ENCODE results near the gene FXR2. TPM values are rescaled to one million over a fixed set of nuclear protein-coding genes. Genes with fewer than 3 reads are reported as not detected.
"Not testable (repeated sequence)": the region's sequence is repeated elsewhere in the genome, so short reads cannot be mapped to it uniquely, and the experiment has no call there.

Gene FXR2
- total and polyA plus RNA-seq, 3 experiments from 2014 or later = 20.4 to 45.9 (median 45.7) TPM

DNA sequence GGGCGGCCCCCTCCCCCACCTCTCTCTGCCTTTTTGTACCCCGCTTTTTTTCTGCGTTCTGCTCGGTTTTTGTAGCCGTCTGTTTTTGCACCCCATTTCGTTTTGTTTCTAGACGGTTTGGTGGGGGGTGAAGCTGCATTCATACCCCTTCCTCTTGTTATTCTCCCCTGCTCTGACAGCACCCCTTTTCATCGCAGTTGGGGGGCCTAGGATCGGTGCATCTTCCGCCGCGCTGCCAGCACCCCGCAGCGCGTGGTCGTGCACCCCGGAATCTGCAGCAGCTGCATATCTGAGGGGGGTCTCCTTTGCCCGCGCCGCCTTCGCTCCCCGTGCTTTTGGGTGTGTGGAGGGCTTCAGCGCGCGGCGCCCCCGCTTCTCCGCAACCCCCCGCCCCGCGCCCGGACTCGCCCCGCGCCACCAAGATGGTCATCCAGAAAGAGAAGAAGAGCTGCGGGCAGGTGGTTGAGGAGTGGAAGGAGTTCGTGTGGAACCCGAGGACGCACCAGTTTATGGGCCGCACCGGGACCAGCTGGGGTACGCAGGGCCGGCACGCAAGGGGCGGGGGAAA is 36.5 kb upstream of the FXR2 start:
- H3K36me3 ChIP-seq (ENCODE audit: insufficient read depth, low read length) = no peaks in the 10 kb centered on the region
- peaks cover 37 to 40% of the 10 kb centered on the region in 2 donors for H3K27me3 Mint-ChIP-seq
- no peaks in the 10 kb centered on the region for H3K36me3 Mint-ChIP-seq
- peaks cover 9% of the 10 kb centered on the region for H3K4me1 ChIP-seq (ENCODE audit: insufficient read depth, low read length)
- CTCF ChIA-PET = interaction anchor here (0.8 to 2.3 kb wide), 8 partner anchors 10 to 194 kb away, joined by 3 to 11 read pairs (median 5); partner anchors contain the start of genes FXR2, SAT2 and TP53
- peak overlapping the region; percentile 64 for H3K4me3 ChIP-seq (ENCODE audit: low read length)
- peaks cover 10 to 22% (median 15%) of the 10 kb centered on the region in 3 donors for H3K4me1 Mint-ChIP-seq
- H3K27ac Mint-ChIP-seq = peak overlapping the region in 1 of 8 donors; percentile 60
- H3K4me3 Mint-ChIP-seq = peak overlapping the region; percentile 80 to 90 (median 84)
- H3K27me3 ChIP-seq (ENCODE audit: insufficient read depth, low read length, poor library complexity, severe bottlenecking) = peaks cover 18% of the 10 kb centered on the region
- no peak overlapping the region for H3K27ac ChIP-seq (ENCODE audit: low read depth, low read length)
- DNase-seq = no peak
- H3K9me3 Mint-ChIP-seq = peaks cover 0 to 2% (median 0%) of the 10 kb centered on the region in 5 donors
- POLR2A ChIA-PET = interaction anchor here (0.6 to 2.9 kb wide), 6 partner anchors 17 to 68 kb away, joined by 3 to 23 read pairs (median 6); partner anchors contain the start of genes MPDU1, SAT2, TP53 and WRAP53
- no peaks in the 10 kb centered on the region for H3K9me3 ChIP-seq (ENCODE audit: low read length)

DNA sequence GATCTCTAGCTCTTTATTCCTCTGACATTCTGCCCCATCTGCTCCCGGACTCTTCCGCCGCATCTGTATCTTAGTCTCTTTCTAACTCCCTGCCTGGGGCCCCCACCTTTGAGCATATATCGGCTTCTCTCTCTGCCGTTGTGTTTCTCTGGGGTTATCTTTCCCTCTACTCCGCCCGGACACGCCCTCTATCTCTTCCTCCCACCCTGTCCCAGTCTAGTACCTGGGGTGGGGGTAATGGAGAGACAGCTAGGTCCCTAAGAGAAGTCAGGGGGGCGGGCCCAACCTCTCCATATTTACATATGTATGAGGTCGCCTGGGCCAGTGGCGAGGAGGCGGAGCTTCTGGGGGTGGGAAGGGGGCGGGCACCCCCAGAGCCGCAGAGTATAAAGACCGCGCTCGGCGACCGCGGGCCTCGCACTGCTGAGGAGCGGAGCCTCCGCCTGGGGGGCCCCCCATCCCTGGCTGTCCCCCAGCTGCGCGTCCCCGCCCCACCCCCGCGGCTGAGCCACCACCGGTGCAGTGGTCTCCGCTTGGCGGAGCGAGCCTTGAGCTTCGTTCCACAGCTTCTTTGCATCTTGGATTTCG is 35.9 kb upstream of the FXR2 start, which contains the start of gene ATP1B2:
Gene ATP1B2 (plus strand): TSS at position 418 of the 588 bp plus-strand sequence. CDS start 593 bp downstream, outside the sequence.
- peak within 1 kb of the TSS in 7 of 8 donors; percentile 33 to 75 (median 60) for H3K27ac Mint-ChIP-seq

DNA sequence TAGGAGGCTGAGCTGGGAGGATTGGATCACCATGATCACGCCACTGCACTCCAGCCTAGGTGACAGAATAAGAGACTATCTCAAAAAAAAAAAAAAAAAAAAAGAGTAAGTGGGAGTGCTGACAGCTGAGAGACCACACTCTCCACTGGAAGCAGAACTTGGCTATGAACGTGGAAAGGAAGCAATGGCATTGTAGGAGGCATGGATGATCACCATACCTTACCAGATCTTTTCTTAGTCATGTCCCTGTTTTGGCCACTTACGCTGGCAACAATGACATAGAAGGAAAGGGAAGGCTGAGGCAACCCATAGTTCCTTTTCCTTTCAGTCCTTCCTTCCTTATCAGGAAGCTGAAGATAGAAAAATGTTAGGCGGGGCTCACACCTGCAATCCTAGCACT is 32.3 kb upstream of the FXR2 start:
- ChIA-PET POLR2A (no interaction called here), CTCF (no interaction called here)
- no peaks in the 10 kb centered on the region for H3K36me3 ChIP-seq (ENCODE audit: insufficient read depth, low read length)
- Mint-ChIP-seq H3K9me3 (no peaks in the 10 kb centered on the region), H3K27me3 (peaks cover 40 to 43% of the 10 kb centered on the region in 2 donors), H3K36me3 (no peaks in the 10 kb centered on the region), H3K4me3 (peak overlapping the region in 1 of 7 donors; percentile 72), H3K27ac (no peak overlapping the region), H3K4me1 (peaks cover 10 to 19% (median 15%) of the 10 kb centered on the region in 3 donors)
- H3K9me3 ChIP-seq (ENCODE audit: low read length) = no peaks in the 10 kb centered on the region
- H3K4me1 ChIP-seq (ENCODE audit: insufficient read depth, low read length) = peaks cover 9% of the 10 kb centered on the region
- H3K4me3 ChIP-seq (ENCODE audit: low read length) = no peak overlapping the region
- no peak for DNase-seq
- H3K27ac ChIP-seq (ENCODE audit: low read depth, low read length) = no peak overlapping the region
- H3K27me3 ChIP-seq (ENCODE audit: insufficient read depth, low read length, poor library complexity, severe bottlenecking) = peaks cover 18% of the 10 kb centered on the region

More for the DNA sequence above, 35.9 kb upstream of the FXR2 start, which contains the start of gene ATP1B2:
- Histone ChIP-seq H3K36me3 (ENCODE audit: insufficient read depth, low read length) (no peaks in the 10 kb centered on the region), H3K4me1 (ENCODE audit: insufficient read depth, low read length) (peaks cover 9% of the 10 kb centered on the region), H3K4me3 (ENCODE audit: low read length) (peak within 1 kb of the TSS; percentile 64), H3K27me3 (ENCODE audit: insufficient read depth, low read length, poor library complexity, severe bottlenecking) (peaks cover 18% of the 10 kb centered on the region), H3K9me3 (ENCODE audit: low read length) (no peaks in the 10 kb centered on the region), H3K27ac (ENCODE audit: low read depth, low read length) (no peak within 1 kb of the TSS)
- Mint-ChIP-seq H3K4me1 (peaks cover 10 to 22% (median 15%) of the 10 kb centered on the region in 3 donors), H3K36me3 (no peaks in the 10 kb centered on the region), H3K4me3 (peak within 1 kb of the TSS; percentile 80 to 90 (median 87)), H3K27me3 (peaks cover 38 to 43% of the 10 kb centered on the region in 2 donors), H3K9me3 (peaks cover 0 to 2% (median 0%) of the 10 kb centered on the region in 5 donors)
- peak; percentile 59 to 84 (median 72) for DNase-seq
- ChIA-PET POLR2A (interaction anchor here (0.5 to 2.9 kb wide), 8 partner anchors 16 to 103 kb away, joined by 3 to 23 read pairs (median 4); partner anchors contain the start of genes MPDU1, SAT2, TP53 and WRAP53), CTCF (interaction anchor here (1.0 to 2.3 kb wide), 7 partner anchors 14 to 194 kb away, joined by 3 to 11 read pairs (median 6); partner anchors contain the start of genes FXR2, SAT2 and TP53)

- peaks cover 14% of the 10 kb centered on the region for H3K27me3 ChIP-seq (ENCODE audit: insufficient read depth, low read length, poor library complexity, severe bottlenecking)
- H3K36me3 Mint-ChIP-seq = no peaks in the 10 kb centered on the region
- ChIA-PET POLR2A (no interaction called here), CTCF (interaction anchor here (0.8 kb wide), 1 partner anchor 40 kb away, joined by 3 read pairs; no protein-coding TSS in a partner anchor)
- H3K36me3 ChIP-seq (ENCODE audit: insufficient read depth, low read length) = no peaks in the 10 kb centered on the region
- no peaks in the 10 kb centered on the region for H3K9me3 Mint-ChIP-seq
- peaks cover 9% of the 10 kb centered on the region for H3K4me1 ChIP-seq (ENCODE audit: insufficient read depth, low read length)
- H3K27ac ChIP-seq (ENCODE audit: low read depth, low read length) = no peak overlapping the region
- peaks cover 15 to 17% (median 15%) of the 10 kb centered on the region in 3 donors for H3K4me1 Mint-ChIP-seq
- H3K27me3 Mint-ChIP-seq = peaks cover 41 to 47% of the 10 kb centered on the region in 2 donors
- H3K9me3 ChIP-seq (ENCODE audit: low read length) = no peaks in the 10 kb centered on the region
- no peak overlapping the region for H3K4me3 ChIP-seq (ENCODE audit: low read length)
- no peak for DNase-seq
- no peak overlapping the region for H3K4me3 Mint-ChIP-seq
- H3K27ac Mint-ChIP-seq = no peak overlapping the region
These were observed 31.8 kb upstream of the FXR2 start for GRCh38 chr17:7646457-7646856.

- no peak for DNase-seq
- ChIA-PET CTCF (no interaction called here), POLR2A (no interaction called here)
- no peaks in the 10 kb centered on the region for H3K9me3 ChIP-seq (ENCODE audit: low read length)
- no peaks in the 10 kb centered on the region for H3K9me3 Mint-ChIP-seq
- no peak overlapping the region for H3K4me3 Mint-ChIP-seq
- peaks cover under 1% of the 10 kb centered on the region for H3K4me1 ChIP-seq (ENCODE audit: insufficient read depth, low read length)
- no peaks in the 10 kb centered on the region for H3K36me3 Mint-ChIP-seq
- H3K27ac Mint-ChIP-seq = no peak overlapping the region
- H3K27me3 Mint-ChIP-seq = peaks cover 28 to 33% of the 10 kb centered on the region in 2 donors
- H3K36me3 ChIP-seq (ENCODE audit: insufficient read depth, low read length) = no peaks in the 10 kb centered on the region
- H3K27me3 ChIP-seq (ENCODE audit: insufficient read depth, low read length, poor library complexity, severe bottlenecking) = peaks cover under 1% of the 10 kb centered on the region
- H3K27ac ChIP-seq (ENCODE audit: low read depth, low read length) = no peak overlapping the region
- no peak overlapping the region for H3K4me3 ChIP-seq (ENCODE audit: low read length)
- peaks cover under 1 to 6% (median under 1%) of the 10 kb centered on the region in 3 donors for H3K4me1 Mint-ChIP-seq
These were observed 30.1 kb upstream of the FXR2 start for GRCh38 chr17:7644775-7645174.

DNA sequence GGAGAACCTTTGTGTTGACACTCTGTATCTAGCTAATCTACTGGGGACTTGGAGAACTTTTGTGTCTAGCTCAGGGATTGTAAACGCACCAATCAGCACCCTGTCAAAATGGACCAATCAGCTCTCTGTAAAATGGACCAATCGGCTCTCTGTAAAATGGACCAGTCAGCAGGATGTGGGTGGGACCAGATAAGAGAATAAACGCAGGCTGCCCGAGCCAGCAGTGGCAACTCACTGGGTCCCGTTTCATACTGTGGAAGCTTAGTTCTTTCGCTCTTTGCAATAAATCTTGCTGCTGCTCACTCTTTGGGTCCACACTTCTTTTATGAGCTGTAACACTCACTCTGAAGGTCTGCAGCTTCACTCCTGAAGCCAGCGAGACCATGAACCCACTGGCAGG is 26.9 kb upstream of the FXR2 start:
- POLR2A ChIA-PET = not testable (repeated sequence)
- peak overlapping the region in 6 of 7 donors; percentile 17 to 76 (median 50) for H3K4me3 Mint-ChIP-seq

DNA sequence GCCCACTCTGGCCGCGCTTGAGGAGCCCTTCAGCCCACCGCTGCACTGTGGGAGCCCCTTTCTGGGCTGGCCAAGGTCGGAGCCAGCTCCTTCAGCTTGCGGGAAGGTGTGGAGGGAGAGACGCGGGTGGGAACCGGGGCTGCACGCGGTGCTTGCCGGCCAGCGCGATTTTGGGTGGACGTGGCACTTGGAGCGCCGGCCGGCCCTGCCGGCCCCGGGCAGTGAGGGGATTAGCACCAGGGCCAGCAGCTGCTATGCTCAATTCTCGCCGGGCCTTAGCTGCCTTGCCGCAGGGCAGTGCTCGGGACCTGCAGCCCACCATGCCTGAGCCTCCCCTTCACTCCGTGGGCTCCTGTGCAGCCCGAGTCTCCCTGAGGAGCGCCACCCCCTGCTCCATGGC is 26.1 kb upstream of the FXR2 start:
- Mint-ChIP-seq H3K27me3 (peaks cover 12 to 16% of the 10 kb centered on the region in 2 donors), H3K9me3 (no peaks in the 10 kb centered on the region), H3K4me1 (peaks cover 0 to 6% (median 0%) of the 10 kb centered on the region in 3 donors), H3K36me3 (no peaks in the 10 kb centered on the region), H3K4me3 (no peak overlapping the region), H3K27ac (no peak overlapping the region)
- H3K4me3 ChIP-seq (ENCODE audit: low read length) = no peak overlapping the region
- CTCF ChIA-PET = no interaction called here
- no peaks in the 10 kb centered on the region for H3K36me3 ChIP-seq (ENCODE audit: insufficient read depth, low read length)
- H3K27ac ChIP-seq (ENCODE audit: low read depth, low read length) = no peak overlapping the region
- no peaks in the 10 kb centered on the region for H3K27me3 ChIP-seq (ENCODE audit: insufficient read depth, low read length, poor library complexity, severe bottlenecking)
- H3K9me3 ChIP-seq (ENCODE audit: low read length) = no peaks in the 10 kb centered on the region
- no peak for DNase-seq
- H3K4me1 ChIP-seq (ENCODE audit: insufficient read depth, low read length) = no peaks in the 10 kb centered on the region
- POLR2A ChIA-PET = no interaction called here

More for the DNA sequence above, 26.9 kb upstream of the FXR2 start:
- CTCF ChIA-PET = interaction anchor here (1.1 kb wide), 1 partner anchor 33 kb away, joined by 3 read pairs; no protein-coding TSS in a partner anchor
- not testable (repeated sequence) for H3K9me3 Mint-ChIP-seq; H3K9me3 ChIP-seq (ENCODE audit: low read length); DNase-seq; H3K4me1 ChIP-seq (ENCODE audit: insufficient read depth, low read length); H3K27me3 ChIP-seq (ENCODE audit: insufficient read depth, low read length, poor library complexity, severe bottlenecking); H3K27ac ChIP-seq (ENCODE audit: low read depth, low read length); H3K36me3 ChIP-seq (ENCODE audit: insufficient read depth, low read length); H3K36me3 Mint-ChIP-seq; H3K4me3 ChIP-seq (ENCODE audit: low read length); H3K4me1 Mint-ChIP-seq
- peaks cover 14 to 24% of the 10 kb centered on the region in 2 donors for H3K27me3 Mint-ChIP-seq
- H3K27ac Mint-ChIP-seq = peak overlapping the region in 4 of 8 donors; percentile 38 to 81 (median 62)

DNA sequence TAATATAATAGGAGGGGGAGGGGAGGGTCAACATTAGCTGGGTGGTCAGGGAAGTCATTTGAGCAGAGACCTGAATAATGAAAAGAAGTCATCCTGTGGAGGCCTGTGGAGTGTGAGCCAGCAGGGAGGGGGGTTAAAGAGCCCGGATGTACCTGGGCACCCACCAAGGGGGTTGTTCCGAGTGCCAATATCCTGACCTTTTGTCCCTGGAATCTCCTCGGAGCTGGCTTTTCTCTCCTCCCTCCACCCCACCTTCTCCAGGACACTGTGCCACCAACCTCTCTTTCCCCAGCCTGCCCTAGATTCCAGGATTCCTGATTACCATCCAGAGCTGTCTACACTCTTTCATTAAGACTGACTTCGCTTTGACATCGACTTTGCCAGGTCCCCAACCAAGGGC is 21.5 kb upstream of the FXR2 start:
- no peak for DNase-seq
- H3K36me3 ChIP-seq (ENCODE audit: insufficient read depth, low read length) = no peaks in the 10 kb centered on the region
- H3K4me3 ChIP-seq (ENCODE audit: low read length) = no peak overlapping the region
- Mint-ChIP-seq H3K4me1 (no peaks in the 10 kb centered on the region), H3K36me3 (no peaks in the 10 kb centered on the region), H3K9me3 (no peaks in the 10 kb centered on the region), H3K27ac (no peak overlapping the region), H3K27me3 (no peaks in the 10 kb centered on the region), H3K4me3 (no peak overlapping the region)
- POLR2A ChIA-PET = no interaction called here
- no peaks in the 10 kb centered on the region for H3K4me1 ChIP-seq (ENCODE audit: insufficient read depth, low read length)
- no peaks in the 10 kb centered on the region for H3K27me3 ChIP-seq (ENCODE audit: insufficient read depth, low read length, poor library complexity, severe bottlenecking)
- CTCF ChIA-PET = interaction anchor here (1.3 kb wide), 1 partner anchor 15 kb away, joined by 3 read pairs; the partner anchor contains the start of gene ATP1B2
- H3K9me3 ChIP-seq (ENCODE audit: low read length) = no peaks in the 10 kb centered on the region
- H3K27ac ChIP-seq (ENCODE audit: low read depth, low read length) = no peak overlapping the region

Measured in CD8-positive, alpha-beta memory T cell (primary cell).